Mesendoderm (in vitro differentiated cells): ENCODE data around the gene RPN2.
A peak's percentile ranks its signal among the peaks of the same experiment; 100 is the strongest.

Experiments
- DNase-seq: peaks from one replicate; pipeline ENCODE4 v3.0.0; 2013
- H2AK5ac ChIP-seq: 2 replicates; pipeline ENCODE4 v1.6.1; 2013; ENCODE audit warnings: low read length, inconsistent platforms
- H2BK120ac ChIP-seq: 2 replicates; pipeline ENCODE4 v1.6.1; 2013; ENCODE audit warnings: low read depth, mild to moderate bottlenecking, low read length, moderate library complexity, mixed read lengths
- H2BK15ac ChIP-seq: replicated peaks from 2 replicates; pipeline ENCODE4 v1.6.1; 2013; ENCODE audit warnings: low read depth, mild to moderate bottlenecking, moderate library complexity
- H2BK5ac ChIP-seq: 2 replicates; pipeline ENCODE4 v1.6.1; 2013; ENCODE audit warnings: low read length, inconsistent platforms
- H3K18ac ChIP-seq: 2 replicates; pipeline ENCODE4 v1.6.1; 2013; ENCODE audit warnings: mild to moderate bottlenecking, low read length, mixed read lengths
- H3K23ac ChIP-seq: one replicate; pipeline ENCODE4 v1.6.1; 2013; ENCODE audit warnings: low read length
- H3K27ac ChIP-seq: 2 replicates; pipeline ENCODE4 v1.5.1; 2013; ENCODE audit warnings: low read depth, mild to moderate bottlenecking, inconsistent platforms, low read length, moderate library complexity
- H3K27me3 ChIP-seq: 2 replicates; pipeline ENCODE4 v1.6.1; 2013; ENCODE audit warnings: low read length, control low read depth, mild to moderate bottlenecking, inconsistent platforms; ENCODE audit not compliant: insufficient read depth, poor library complexity
- H3K36me3 ChIP-seq: 2 replicates; pipeline ENCODE4 v1.6.1; 2013; ENCODE audit warnings: low read length, inconsistent platforms; ENCODE audit not compliant: control insufficient read depth, insufficient read depth
- H3K4ac ChIP-seq: one replicate; pipeline ENCODE4 v1.6.1; 2013; ENCODE audit warnings: low read depth, mild to moderate bottlenecking, low read length, moderate library complexity
- H3K4me1 ChIP-seq: 2 replicates; pipeline ENCODE4 v1.6.1; 2013; ENCODE audit warnings: low read depth, low read length, inconsistent platforms; ENCODE audit not compliant: control insufficient read depth
- H3K4me2 ChIP-seq: 2 replicates; pipeline ENCODE4 v1.6.1; 2013; ENCODE audit warnings: low read length
- H3K4me3 ChIP-seq: 2 replicates; pipeline ENCODE4 v1.5.1; 2013; ENCODE audit warnings: mild to moderate bottlenecking, low read length
- H3K56ac ChIP-seq: one replicate; pipeline ENCODE4 v1.6.1; 2013; ENCODE audit warnings: low read length
- H3K79me1 ChIP-seq: 2 replicates; pipeline ENCODE4 v1.6.1; 2013; ENCODE audit warnings: low read length, inconsistent platforms
- H3K79me2 ChIP-seq: 2 replicates; pipeline ENCODE4 v1.6.1; 2013; ENCODE audit warnings: mild to moderate bottlenecking, low read length; ENCODE audit not compliant: control insufficient read depth, insufficient read depth
- H3K9ac ChIP-seq: 2 replicates; pipeline ENCODE4 v1.6.1; 2013; ENCODE audit warnings: low read length, inconsistent platforms
- H4K5ac ChIP-seq: one replicate; pipeline ENCODE4 v1.6.1; 2013; ENCODE audit warnings: low read length
- H4K8ac ChIP-seq: one replicate; pipeline ENCODE4 v1.6.1; 2013; ENCODE audit warnings: low read depth, mild to moderate bottlenecking, control low read depth, low read length, moderate library complexity
- WGBS: extraction: QIAGEN DNeasy Blood & Tissue Kit; methylation state at CpG from one replicate; pipeline ENCODE4 v1.1.7; 2013; ENCODE audit warnings: low lambda C conversion rate, missing lambda C conversion rate; ENCODE audit not compliant: insufficient coverage; ENCODE audit errors: extremely low coverage; 5-methylcytosine and 5-hydroxymethylcytosine counted together

RPN2 gene

DNA sequence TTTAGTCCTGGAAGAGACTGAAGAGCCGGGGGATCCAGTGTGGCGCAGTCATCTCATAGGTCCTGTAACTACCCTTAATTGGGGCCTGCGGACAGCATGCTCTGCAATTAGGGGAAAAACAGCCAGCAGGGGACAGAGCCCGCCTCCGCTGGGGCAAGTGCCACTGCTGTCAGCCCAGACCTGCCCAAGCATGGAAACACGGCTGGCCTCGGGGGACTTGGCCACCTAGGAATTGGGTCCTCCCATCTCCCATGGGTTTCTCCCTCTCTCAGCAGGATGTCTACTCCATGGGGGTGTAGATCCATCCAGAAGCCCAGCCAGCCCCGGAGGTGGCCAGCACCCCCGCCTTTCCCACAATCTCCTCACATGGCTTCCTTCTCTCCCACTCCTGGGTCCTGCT, 78.9 kb downstream of the RPN2 start:
- H2BK120ac ChIP-seq, result no peak overlapping the region
- H2BK5ac ChIP-seq, result no peak overlapping the region
- no peaks in the 10 kb centered on the region for H3K79me1 ChIP-seq
- no peak overlapping the region for H3K4me3 ChIP-seq
- H3K18ac ChIP-seq, result peak overlapping the region; percentile 42
- H3K56ac ChIP-seq, result peak overlapping the region; percentile 35
- H2AK5ac ChIP-seq, result no peak overlapping the region
- H3K4me2 ChIP-seq, result no peak overlapping the region
- H3K4me1 ChIP-seq, result no peaks in the 10 kb centered on the region
- H3K27me3 ChIP-seq, result no peaks in the 10 kb centered on the region
- no peaks in the 10 kb centered on the region for H3K36me3 ChIP-seq
- no peaks in the 10 kb centered on the region for H3K79me2 ChIP-seq
- H3K9ac ChIP-seq, result no peak overlapping the region
- WGBS, result no CpG with 5 or more reads among the region's 9 CpGs
- H3K27ac ChIP-seq, result no peak overlapping the region
- no peak overlapping the region for H3K23ac ChIP-seq
- no peak overlapping the region for H4K8ac ChIP-seq
- DNase-seq, result peak; percentile 33
- H2BK15ac ChIP-seq, result no peak overlapping the region
- no peak overlapping the region for H4K5ac ChIP-seq
- H3K4ac ChIP-seq, result no peak overlapping the region

DNA sequence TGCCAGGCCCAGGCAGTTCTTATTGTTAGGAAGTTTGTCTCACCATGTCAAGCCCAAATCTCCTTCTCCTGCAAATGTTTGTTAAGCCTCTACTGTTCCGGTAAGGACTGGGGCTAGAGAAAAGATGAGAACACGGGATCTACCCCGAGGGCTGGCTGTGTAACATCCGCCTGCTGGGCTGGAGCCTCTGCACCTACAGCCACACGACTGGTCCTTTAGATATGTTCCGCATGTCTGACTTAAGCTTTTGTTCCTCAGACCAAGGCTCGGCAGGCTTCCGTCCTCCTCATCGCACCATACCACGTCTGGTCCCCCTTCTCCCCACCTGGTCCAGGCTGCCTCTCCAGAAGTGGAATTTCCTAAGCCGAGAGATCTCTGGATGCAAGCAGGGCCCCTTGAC, 79.9 kb downstream of the RPN2 start:
- WGBS, result no CpG with 5 or more reads among the region's 11 CpGs
- no peak overlapping the region for H4K8ac ChIP-seq
- H3K9ac ChIP-seq, result no peak overlapping the region
- DNase-seq, result peak; percentile 29
- H3K79me2 ChIP-seq, result no peaks in the 10 kb centered on the region
- H2BK15ac ChIP-seq, result no peak overlapping the region
- H3K4ac ChIP-seq, result no peak overlapping the region
- no peak overlapping the region for H3K56ac ChIP-seq
- H3K27ac ChIP-seq, result no peak overlapping the region
- H2AK5ac ChIP-seq, result no peak overlapping the region
- no peak overlapping the region for H3K4me3 ChIP-seq
- H3K18ac ChIP-seq, result no peak overlapping the region
- H3K27me3 ChIP-seq, result no peaks in the 10 kb centered on the region
- H3K4me2 ChIP-seq, result no peak overlapping the region
- H3K36me3 ChIP-seq, result no peaks in the 10 kb centered on the region
- no peaks in the 10 kb centered on the region for H3K79me1 ChIP-seq
- no peaks in the 10 kb centered on the region for H3K4me1 ChIP-seq
- H3K23ac ChIP-seq, result no peak overlapping the region
- no peak overlapping the region for H4K5ac ChIP-seq
- no peak overlapping the region for H2BK120ac ChIP-seq
- no peak overlapping the region for H2BK5ac ChIP-seq

DNA sequence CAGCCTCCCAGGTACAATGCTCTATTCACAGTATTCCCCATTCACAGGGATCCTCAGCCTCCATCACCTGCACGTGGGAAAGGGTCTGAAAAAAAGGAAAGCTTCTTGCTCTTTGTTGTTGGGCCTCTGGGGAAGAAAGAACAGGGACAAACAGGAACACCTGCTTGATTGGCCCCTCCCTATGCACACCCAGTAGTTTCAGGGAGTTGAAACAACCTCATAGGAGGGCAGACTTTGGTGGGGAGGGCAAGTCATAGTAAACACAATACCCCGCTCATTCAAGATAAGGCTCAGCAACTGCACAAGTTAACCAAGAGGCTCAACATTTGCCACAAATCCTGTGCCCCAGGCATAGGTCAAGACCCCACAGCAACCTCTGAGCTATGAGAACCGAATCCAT, 80.7 kb downstream of the RPN2 start:
- H3K9ac ChIP-seq, result no peak overlapping the region
- H4K8ac ChIP-seq, result no peak overlapping the region
- no peak overlapping the region for H3K27ac ChIP-seq
- H2AK5ac ChIP-seq, result no peak overlapping the region
- H3K79me1 ChIP-seq, result no peaks in the 10 kb centered on the region
- no peak overlapping the region for H3K56ac ChIP-seq
- no peak for DNase-seq
- H3K4me2 ChIP-seq, result no peak overlapping the region
- H3K4me3 ChIP-seq, result no peak overlapping the region
- H3K79me2 ChIP-seq, result no peaks in the 10 kb centered on the region
- H3K36me3 ChIP-seq, result no peaks in the 10 kb centered on the region
- no peak overlapping the region for H2BK120ac ChIP-seq
- WGBS, result no CpG with 5 or more reads among the region's 3 CpGs
- no peak overlapping the region for H3K23ac ChIP-seq
- H3K4me1 ChIP-seq, result no peaks in the 10 kb centered on the region
- H2BK5ac ChIP-seq, result no peak overlapping the region
- H4K5ac ChIP-seq, result no peak overlapping the region
- no peak overlapping the region for H3K4ac ChIP-seq
- H3K18ac ChIP-seq, result no peak overlapping the region
- H3K27me3 ChIP-seq, result no peaks in the 10 kb centered on the region
- H2BK15ac ChIP-seq, result no peak overlapping the region

DNA sequence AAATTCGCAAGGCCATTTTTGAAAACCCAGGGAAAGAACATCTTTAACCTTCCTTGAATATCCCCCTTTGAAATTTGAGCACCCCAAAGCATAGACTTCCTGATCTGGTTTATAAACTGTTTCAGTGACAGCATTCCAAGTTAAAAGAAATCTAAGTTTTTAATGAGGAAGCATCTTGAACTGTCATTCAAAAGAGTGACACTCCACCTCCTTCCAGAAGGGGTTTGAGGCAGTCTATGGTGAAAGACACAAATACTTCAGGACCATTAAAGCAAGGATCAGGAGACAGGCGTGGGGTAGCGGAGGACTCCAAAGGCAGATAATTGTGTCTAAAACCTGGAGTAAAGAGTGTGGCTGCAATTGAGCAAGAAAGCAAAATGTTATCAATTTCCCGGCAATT, 81.8 kb downstream of the RPN2 start:
- H3K23ac ChIP-seq, result no peak overlapping the region
- H3K4me1 ChIP-seq, result no peaks in the 10 kb centered on the region
- H4K8ac ChIP-seq, result no peak overlapping the region
- no peaks in the 10 kb centered on the region for H3K36me3 ChIP-seq
- H2BK120ac ChIP-seq, result no peak overlapping the region
- no peak overlapping the region for H4K5ac ChIP-seq
- WGBS, result no CpG with 5 or more reads among the region's 4 CpGs
- no peak overlapping the region for H2BK5ac ChIP-seq
- DNase-seq, result no peak
- H3K18ac ChIP-seq, result no peak overlapping the region
- no peaks in the 10 kb centered on the region for H3K79me1 ChIP-seq
- no peak overlapping the region for H2AK5ac ChIP-seq
- H3K4me3 ChIP-seq, result no peak overlapping the region
- H2BK15ac ChIP-seq, result no peak overlapping the region
- no peaks in the 10 kb centered on the region for H3K27me3 ChIP-seq
- no peak overlapping the region for H3K4me2 ChIP-seq
- no peaks in the 10 kb centered on the region for H3K79me2 ChIP-seq
- no peak overlapping the region for H3K9ac ChIP-seq
- no peak overlapping the region for H3K27ac ChIP-seq
- H3K4ac ChIP-seq, result no peak overlapping the region
- no peak overlapping the region for H3K56ac ChIP-seq

DNA sequence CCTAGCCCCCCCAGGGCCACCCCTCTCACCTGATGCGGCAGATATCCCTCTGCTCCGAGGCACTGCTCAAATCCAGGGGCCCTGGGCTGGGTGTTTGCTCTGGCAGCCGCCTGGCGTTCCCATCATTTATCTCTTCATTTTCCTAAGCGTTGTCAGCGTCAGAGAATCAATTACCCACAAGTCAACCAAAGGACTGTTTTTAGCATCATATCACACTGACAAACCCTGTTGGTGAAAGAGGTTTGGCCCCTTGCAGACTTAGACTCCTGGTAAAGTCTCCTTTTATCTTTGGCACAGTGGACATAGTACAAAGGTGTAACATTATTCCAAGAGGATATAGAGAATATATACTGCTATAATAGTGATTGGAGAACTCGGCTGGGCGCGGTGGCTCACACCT, 82.6 kb downstream of the RPN2 start, which contains the start of gene GHRH:
Gene GHRH (minus strand): TSS at position 101 of the 400 bp plus-strand sequence. CDS start 4,925 bp downstream, outside the sequence.
- WGBS, result no CpG with 5 or more reads among the region's 9 CpGs
- H4K8ac ChIP-seq, result no peak within 1 kb of the TSS
- no peak within 1 kb of the TSS for H3K4me2 ChIP-seq
- H3K56ac ChIP-seq, result no peak within 1 kb of the TSS
- no peak for DNase-seq
- H3K9ac ChIP-seq, result no peak within 1 kb of the TSS
- H3K36me3 ChIP-seq, result no peaks in the 10 kb centered on the region
- H3K27ac ChIP-seq, result no peak within 1 kb of the TSS
- H3K4me3 ChIP-seq, result no peak within 1 kb of the TSS
- no peaks in the 10 kb centered on the region for H3K79me2 ChIP-seq
- no peak within 1 kb of the TSS for H2BK120ac ChIP-seq
- no peak within 1 kb of the TSS for H2BK15ac ChIP-seq
- no peaks in the 10 kb centered on the region for H3K4me1 ChIP-seq
- no peak within 1 kb of the TSS for H2BK5ac ChIP-seq
- no peak within 1 kb of the TSS for H3K4ac ChIP-seq
- no peak within 1 kb of the TSS for H4K5ac ChIP-seq
- no peaks in the 10 kb centered on the region for H3K27me3 ChIP-seq
- no peak within 1 kb of the TSS for H2AK5ac ChIP-seq
- no peaks in the 10 kb centered on the region for H3K79me1 ChIP-seq
- no peak within 1 kb of the TSS for H3K18ac ChIP-seq
- no peak within 1 kb of the TSS for H3K23ac ChIP-seq

DNA sequence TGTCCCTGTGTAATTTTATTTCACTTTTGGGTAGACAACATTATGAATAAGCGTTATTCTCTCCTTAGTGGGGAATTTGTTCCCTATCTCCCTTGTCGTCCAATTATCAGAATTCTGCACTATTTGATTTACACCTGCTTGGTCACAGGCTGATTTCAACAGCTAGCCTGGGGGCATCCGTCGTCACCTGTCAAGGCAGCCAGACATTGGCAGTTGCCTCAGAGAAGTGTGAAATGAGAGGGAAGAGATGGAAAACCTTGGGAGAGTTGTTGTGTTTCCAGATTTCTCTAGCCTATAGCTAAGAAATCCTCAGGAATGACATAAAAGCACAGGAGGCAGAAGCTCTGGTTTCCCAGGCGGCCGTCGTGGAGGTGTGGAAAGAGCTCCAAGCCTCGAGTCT, 83.4 kb downstream of the RPN2 start:
- Histone ChIP-seq H3K56ac (no peak overlapping the region), H3K4me2 (no peak overlapping the region), H2BK120ac (no peak overlapping the region), H3K27ac (no peak overlapping the region), H2AK5ac (no peak overlapping the region), H3K79me1 (no peaks in the 10 kb centered on the region), H3K27me3 (no peaks in the 10 kb centered on the region), H2BK5ac (no peak overlapping the region), H3K23ac (no peak overlapping the region), H3K9ac (no peak overlapping the region), H3K18ac (no peak overlapping the region), H3K36me3 (no peaks in the 10 kb centered on the region), H4K8ac (no peak overlapping the region), H4K5ac (no peak overlapping the region), H3K79me2 (no peaks in the 10 kb centered on the region), H2BK15ac (no peak overlapping the region), H3K4me3 (no peak overlapping the region), H3K4me1 (no peaks in the 10 kb centered on the region), H3K4ac (no peak overlapping the region)
- no peak for DNase-seq
- WGBS, result no CpG with 5 or more reads among the region's 8 CpGs
